Transverse colon (tissue), 4 donors: ENCODE measurements around the gene SIRPB2. TPM values are rescaled to one million over a fixed set of nuclear protein-coding genes. Genes with fewer than 3 reads are reported as not detected.

Experiments
- DNase-seq: peaks from one replicate; pipeline ENCODE4 v3.0.0-alpha.2; 2019
- H3K27ac ChIP-seq, 4 donors: fragments of 200-600 bp; sonication (generic); 2 replicates each; pipeline ENCODE4 v1.5.1; 2016 to 2018; ENCODE audit warnings: inconsistent platforms in 4 of 4
- H3K27me3 ChIP-seq: fragments of 200-600 bp; sonication (generic); 2 replicates; pipeline ENCODE4 v1.5.1; 2017; ENCODE audit warnings: inconsistent platforms
- H3K36me3 ChIP-seq, 4 donors: fragments of 200-600 bp; sonication (generic); 2 replicates each; pipeline ENCODE4 v1.5.1; 2017 to 2019; ENCODE audit warnings: inconsistent platforms in 4 of 4
- H3K4me1 ChIP-seq, 4 donors: fragments of 200-600 bp; sonication (generic); 2 replicates each; pipeline ENCODE4 v1.5.1; 2017 to 2020; ENCODE audit warnings: inconsistent platforms in 4 of 4
- H3K4me3 ChIP-seq, 4 donors: fragments of 200-600 bp; sonication (generic); 1 replicate in 1 of 4; 2 replicates in 3 of 4; pipeline versions ENCODE4 v1.5.1 to v1.6.1; 2017 to 2019; ENCODE audit warnings: inconsistent platforms in 4 of 4
- H3K9me3 ChIP-seq, 2 donors: fragments of 200-600 bp; sonication (generic); 2 replicates each; pipeline ENCODE4 v1.5.1; 2017 to 2019; ENCODE audit warnings: inconsistent platforms in 2 of 2
- CTCF ChIP-seq, 5 experiments: fragments of 200-600 bp in 3 of 5; fragments of 450-650 bp in 2 of 5; sonication (generic) in 3 of 5; IDR thresholded peaks; 1 replicate in 2 of 5; 2 replicates in 3 of 5; pipeline ENCODE4 v1.5.1; 2016 to 2017; ENCODE audit warnings: antibody characterized with exemption in 5 of 5, inconsistent platforms in 3 of 5, mild to moderate bottlenecking in 2 of 5, moderate library complexity in 1 of 5
- EP300 ChIP-seq: sonication (generic); formaldehyde crosslinking; IDR thresholded peaks from one replicate; pipeline ENCODE4 v1.6.1; 2017; ENCODE audit warnings: antibody characterized with exemption, low read depth
- POLR2A ChIP-seq: fragments of 450-650 bp; IDR thresholded peaks from one replicate; pipeline ENCODE4 v1.6.1; 2016; ENCODE audit warnings: antibody characterized with exemption, mild to moderate bottlenecking, moderate library complexity
- POLR2AphosphoS5 ChIP-seq, 3 donors: sonication (generic); formaldehyde crosslinking; IDR thresholded peaks; one replicate each; pipeline ENCODE4 v1.6.1; 2016; ENCODE audit warnings: antibody characterized with exemption in 3 of 3
- WGBS, 2 donors: methylation state at CpG; one replicate each; pipeline ENCODE4 v1.1.5; 2018; ENCODE audit warnings: low coverage in 1 of 2; 5-methylcytosine and 5-hydroxymethylcytosine counted together
- in situ Hi-C, 4 donors: fragments of 200-750 bp; cut with MboI; loops; one replicate each; pipeline versions ENCODE4 v1.15.0 to v1.15.1; 2017; ENCODE audit warnings: low sequenced_read_pairs in 3 of 4, low pct_ligation_motif_present in 1 of 4, low pct_unique_long_range_greater_than_20kb in 1 of 4
- intact Hi-C: fragments of 100-400 bp; cut with DNase I; formaldehyde crosslinking; loops from one replicate; pipeline ENCODE4 v1.15.1; 2023; ENCODE audit warnings: low total_unique reads
- total RNA-seq, 4 donors: library from RNA; depleted of rRNA; stranded (reverse); fragments of >200 nt; gene quantifications; one replicate each; pipeline ENCODE4 v1.1.0, GENCODE V29; 2016

The SIRPB2 gene
- total RNA-seq, 4 donors from 2014 or later, result 3.7 to 3.8 TPM; not detected in 2

GRCh38 chr20:1438361-1438760 lies 52.9 kb downstream of the SIRPB2 start:
- DNase-seq, result no peak
- Histone ChIP-seq H3K36me3 (peaks cover 0 to 11% (median 4%) of the 10 kb centered on the region in 4 donors), H3K9me3 (no peaks in the 10 kb centered on the region), H3K27me3 (no peaks in the 10 kb centered on the region), H3K4me1 (peaks cover 0 to 11% (median 0%) of the 10 kb centered on the region in 4 donors), H3K27ac (no peak overlapping the region), H3K4me3 (no peak overlapping the region)
- 100% methylated on average over 1 of the region's 1 CpG; no CpG with 5 or more reads in 1 of the 2 donors for WGBS, 2 donors
- in situ Hi-C loops (loop anchor here in 2 of 4 donors (10.0 kb wide), 1 partner anchor 124 kb away; no protein-coding TSS in a partner anchor), intact Hi-C loops (no loop called here)
- TF ChIP-seq EP300 (no peak), POLR2AphosphoS5 (IDR thresholded peaks at IDR 0.05) (no peak), CTCF (IDR thresholded peaks at IDR 0.05) (no peak), POLR2A (no peak)

GRCh38 chr20:1437235-1437904 lies 53.9 kb downstream of the SIRPB2 start:
- in situ Hi-C loops, result loop anchor here in 2 of 4 donors (10.0 kb wide), 1 partner anchor 123 kb away; no protein-coding TSS in a partner anchor

GRCh38 chr20:1436263-1436662 lies 55.0 kb downstream of the SIRPB2 start:
- H3K9me3 ChIP-seq, result no peaks in the 10 kb centered on the region
- intact Hi-C loops, result no loop called here
- peaks cover 0 to 11% (median 0%) of the 10 kb centered on the region in 4 donors for H3K4me1 ChIP-seq
- DNase-seq, result no peak
- no peaks in the 10 kb centered on the region for H3K36me3 ChIP-seq
- H3K27me3 ChIP-seq, result no peaks in the 10 kb centered on the region
- no peak overlapping the region for H3K4me3 ChIP-seq
- TF ChIP-seq POLR2A, result no peak
- TF ChIP-seq EP300, result no peak
- no peak for TF ChIP-seq CTCF (IDR thresholded peaks at IDR 0.05)
- no peak for TF ChIP-seq POLR2AphosphoS5 (IDR thresholded peaks at IDR 0.05)
- H3K27ac ChIP-seq, result no peak overlapping the region
- 78 to 80% methylated on average over 1 to 8 of the region's 8 CpGs for WGBS, 2 donors
- in situ Hi-C loops, result loop anchor here in 2 of 4 donors (10.0 kb wide), 1 partner anchor 121 kb away; no protein-coding TSS in a partner anchor

More at GRCh38 chr20:1437235-1437904, 53.9 kb downstream of the SIRPB2 start:
- intact Hi-C loops, result loop anchor here (1.0 kb wide), 1 partner anchor 124 kb away; no protein-coding TSS in a partner anchor
- Histone ChIP-seq H3K36me3 (peaks cover 0 to 5% (median 0%) of the 10 kb centered on the region in 4 donors), H3K9me3 (no peaks in the 10 kb centered on the region), H3K4me1 (peaks cover 0 to 11% (median 0%) of the 10 kb centered on the region in 4 donors), H3K27me3 (no peaks in the 10 kb centered on the region), H3K27ac (no peak overlapping the region), H3K4me3 (no peak overlapping the region)
- peak; percentile 80 for DNase-seq
- WGBS, 2 donors, result 31 to 100% methylated on average over 1 to 5 of the region's 5 CpGs
- TF ChIP-seq CTCF (IDR thresholded peaks at IDR 0.05), result peak; percentile 79 to 89 (median 86)
- TF ChIP-seq POLR2AphosphoS5 (IDR thresholded peaks at IDR 0.05), result no peak

- Histone ChIP-seq H3K27ac (no peak overlapping the region), H3K4me1 (peaks cover 0 to 11% (median 0%) of the 10 kb centered on the region in 4 donors), H3K36me3 (no peaks in the 10 kb centered on the region), H3K27me3 (no peaks in the 10 kb centered on the region), H3K4me3 (no peak overlapping the region), H3K9me3 (no peaks in the 10 kb centered on the region)
- intact Hi-C loops (no loop called here), in situ Hi-C loops (loop anchor here in 2 of 4 donors (10.0 kb wide), 1 partner anchor 121 kb away; no protein-coding TSS in a partner anchor)
- TF ChIP-seq POLR2A (no peak), POLR2AphosphoS5 (IDR thresholded peaks at IDR 0.05) (no peak), CTCF (IDR thresholded peaks at IDR 0.05) (no peak), EP300 (no peak)
- no peak for DNase-seq
Observed at GRCh38 chr20:1435337-1435699, 55.9 kb downstream of the SIRPB2 start.
